Measurements from ENCODE around the gene SDHA. TPM values are rescaled to one million over a fixed set of nuclear protein-coding genes. Genes with fewer than 3 reads are reported as not detected.
"Not testable (repeated sequence)": the region's sequence is repeated elsewhere in the genome, so short reads cannot be mapped to it uniquely, and the experiment has no call there.

The SDHA gene
- total and polyA plus RNA-seq, 2 of the 13 experiments (the other 11 are each of a cell fraction or from before 2014, with no cell fraction given), result 185 to 240 TPM

DNA sequence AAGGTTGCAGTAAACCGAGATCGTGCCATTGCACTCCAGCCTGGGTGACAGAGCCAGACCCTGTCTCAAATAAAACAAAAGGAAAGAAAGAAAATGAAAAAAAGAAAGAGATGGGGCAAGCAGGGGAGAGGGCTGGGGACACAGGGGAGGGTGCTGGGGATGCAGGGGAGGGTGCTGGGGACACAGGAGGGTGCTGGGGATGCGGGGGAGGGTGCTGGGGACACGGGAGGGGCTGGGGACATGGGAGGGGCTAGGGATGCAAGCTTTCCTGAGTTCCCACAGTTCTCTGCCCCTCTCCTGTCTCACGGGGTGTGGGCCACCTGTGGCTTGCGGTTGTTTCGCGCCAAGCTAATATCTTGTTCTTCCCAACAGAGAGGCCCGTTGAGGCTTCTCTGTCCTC lies 60.5 kb downstream of the SDHA start:
- Histone ChIP-seq H3K27ac (ENCODE audit: extremely low read length, insufficient read depth, low read length) (no peak overlapping the region), H3K9me3 (ENCODE audit: low read length) (no peaks in the 10 kb centered on the region), H4K20me1 (ENCODE audit: insufficient read depth, low read length) (0 out of 2 replicates have a peak, but pooled peaks cover 5% of the 10 kb centered on the region), H3K27me3 (ENCODE audit: control insufficient read depth in 1 of 2, insufficient read depth in 2 of 2, low read length in 2 of 2) (no peaks in the 10 kb centered on the region), H3K36me3 (replicated peaks in 1 of 2; ENCODE audit: control insufficient read depth in 1 of 2, insufficient read depth in 2 of 2, low read length in 2 of 2) (peaks cover 5 to 19% of the 10 kb centered on the region in 2 experiments; a peak in 4 of 5 replicates), H3K4me2 (ENCODE audit: low read depth, low read length) (no peak overlapping the region), H3K9ac (ENCODE audit: insufficient read depth, low read depth, low read length) (no peak overlapping the region), H3K4me1 (ENCODE audit: insufficient read depth, low read length) (peaks cover 10% of the 10 kb centered on the region), H3K4me3 (replicated peaks in 1 of 3; ENCODE audit: insufficient read depth in 1 of 3, low read depth in 2 of 3, low read length in 3 of 3) (no peak overlapping the region), H2AFZ (ENCODE audit: low read length) (no peak overlapping the region), H3K79me2 (ENCODE audit: insufficient read depth, low read length) (peaks cover 54% of the 10 kb centered on the region)
- no TSS peak for BruUV-seq (replicated peaks)
- ATAC-seq, result no peak
- DNase-seq (ENCODE audit: low spot score), result no peak
- in situ Hi-C loops (cut with HindIII; ENCODE audit: extremely low pct_ligation_motif_present, low pct_unique_long_range_greater_than_20kb) (no loop called here), intact Hi-C loops (cut with micrococcal nuclease; ENCODE audit: unreplicated experiment) (no loop called here)
- no peak for FAIRE-seq
- WGBS (ENCODE audit: low lambda C conversion rate), result 98% methylated on average over 9 of the region's 9 CpGs
- TF ChIP-seq, protein P1, sequence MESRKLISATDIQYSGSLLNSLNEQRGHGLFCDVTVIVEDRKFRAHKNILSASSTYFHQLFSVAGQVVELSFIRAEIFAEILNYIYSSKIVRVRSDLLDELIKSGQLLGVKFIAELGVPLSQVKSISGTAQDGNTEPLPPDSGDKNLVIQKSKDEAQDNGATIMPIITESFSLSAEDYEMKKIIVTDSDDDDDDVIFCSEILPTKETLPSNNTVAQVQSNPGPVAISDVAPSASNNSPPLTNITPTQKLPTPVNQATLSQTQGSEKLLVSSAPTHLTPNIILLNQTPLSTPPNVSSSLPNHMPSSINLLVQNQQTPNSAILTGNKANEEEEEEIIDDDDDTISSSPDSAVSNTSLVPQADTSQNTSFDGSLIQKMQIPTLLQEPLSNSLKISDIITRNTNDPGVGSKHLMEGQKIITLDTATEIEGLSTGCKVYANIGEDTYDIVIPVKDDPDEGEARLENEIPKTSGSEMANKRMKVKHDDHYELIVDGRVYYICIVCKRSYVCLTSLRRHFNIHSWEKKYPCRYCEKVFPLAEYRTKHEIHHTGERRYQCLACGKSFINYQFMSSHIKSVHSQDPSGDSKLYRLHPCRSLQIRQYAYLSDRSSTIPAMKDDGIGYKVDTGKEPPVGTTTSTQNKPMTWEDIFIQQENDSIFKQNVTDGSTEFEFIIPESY (CRISPR knock-in tag; IDR thresholded peaks at IDR 0.05), result peak; percentile 28; the same call in 1 of the 2 replicates
- TF ChIP-seq, protein P2, sequence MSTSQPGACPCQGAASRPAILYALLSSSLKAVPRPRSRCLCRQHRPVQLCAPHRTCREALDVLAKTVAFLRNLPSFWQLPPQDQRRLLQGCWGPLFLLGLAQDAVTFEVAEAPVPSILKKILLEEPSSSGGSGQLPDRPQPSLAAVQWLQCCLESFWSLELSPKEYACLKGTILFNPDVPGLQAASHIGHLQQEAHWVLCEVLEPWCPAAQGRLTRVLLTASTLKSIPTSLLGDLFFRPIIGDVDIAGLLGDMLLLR (CRISPR knock-in tag; IDR thresholded peaks at IDR 0.05), result no peak
- CTCF ChIA-PET (ENCODE audit: low intra/inter-chr PET ratio, low total read pairs), result no interaction called here
- POLR2A ChIA-PET, result no interaction called here

DNA sequence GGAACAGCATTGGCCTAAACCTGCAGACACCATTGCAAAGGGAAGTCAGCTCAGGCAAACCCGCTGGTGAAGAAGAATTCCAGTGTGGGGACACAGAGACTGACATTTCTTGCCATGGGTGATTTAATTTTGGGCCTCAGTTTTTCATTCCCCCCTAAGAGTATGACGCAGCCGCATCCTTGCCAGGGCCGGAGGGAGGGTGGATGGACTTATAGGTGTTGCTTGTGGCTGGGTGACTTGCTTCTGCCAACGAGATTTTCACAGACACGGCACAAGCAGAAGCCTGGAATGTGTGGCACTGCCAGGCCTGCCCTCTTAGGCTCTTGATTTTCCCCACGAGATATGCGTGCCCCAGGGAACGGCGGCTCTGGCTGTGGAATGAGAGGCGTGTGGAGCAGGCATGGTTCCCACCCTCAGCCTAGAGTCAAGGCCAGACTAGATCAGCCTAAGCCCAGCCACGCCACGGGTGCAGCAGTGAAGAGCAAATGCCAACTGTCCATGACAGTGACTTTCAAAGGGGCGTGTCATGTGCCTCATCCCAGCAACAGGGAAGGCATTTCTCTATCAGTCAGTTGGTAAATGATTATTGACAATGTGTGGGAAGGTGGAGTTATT lies 61.0 kb downstream of the SDHA start:
- peaks cover 9 to 22% of the 10 kb centered on the region in 2 experiments; a peak in 4 of 5 replicates for H3K36me3 ChIP-seq (replicated peaks in 1 of 2; ENCODE audit: control insufficient read depth in 1 of 2, insufficient read depth in 2 of 2, low read length in 2 of 2)
- H3K4me3 ChIP-seq (replicated peaks in 1 of 3; ENCODE audit: insufficient read depth in 1 of 3, low read depth in 2 of 3, low read length in 3 of 3); H3K27ac ChIP-seq (ENCODE audit: extremely low read length, insufficient read depth, low read length); ATAC-seq; in situ Hi-C loops (cut with HindIII; ENCODE audit: extremely low pct_ligation_motif_present, low pct_unique_long_range_greater_than_20kb); H3K9ac ChIP-seq (ENCODE audit: insufficient read depth, low read depth, low read length); H3K4me1 ChIP-seq (ENCODE audit: insufficient read depth, low read length); H3K4me2 ChIP-seq (ENCODE audit: low read depth, low read length); POLR2A ChIA-PET; H3K27me3 ChIP-seq (ENCODE audit: control insufficient read depth in 1 of 2, insufficient read depth in 2 of 2, low read length in 2 of 2); H3K9me3 ChIP-seq (ENCODE audit: low read length); BruUV-seq (replicated peaks); CTCF ChIA-PET (ENCODE audit: low intra/inter-chr PET ratio, low total read pairs); H4K20me1 ChIP-seq (ENCODE audit: insufficient read depth, low read length); DNase-seq (ENCODE audit: low spot score); intact Hi-C loops (cut with micrococcal nuclease; ENCODE audit: unreplicated experiment); H2AFZ ChIP-seq (ENCODE audit: low read length); FAIRE-seq: not testable (repeated sequence)
- peaks cover 54% of the 10 kb centered on the region for H3K79me2 ChIP-seq (ENCODE audit: insufficient read depth, low read length)
- WGBS (ENCODE audit: low lambda C conversion rate), result 86% methylated on average over 13 of the region's 14 CpGs
